Heart left ventricle (tissue), 16 donors: ENCODE measurements around the gene CFAP100. TPM values are rescaled to one million over a fixed set of nuclear protein-coding genes. Genes with fewer than 3 reads are reported as not detected.

ENCODE experiments used
- ATAC-seq, 4 donors: fragments of 200-7000 bp; cut with Tn5 transposase; one replicate each; pipeline ENCODE4 v1.9.1; 2020 to 2022; ENCODE audit warnings: moderate library complexity in 4 of 4, mild to moderate bottlenecking in 3 of 4, moderate number of reproducible peaks in 1 of 4
- DNase-seq, 5 donors: peaks; one replicate each; pipeline ENCODE4 v3.0.0-alpha.2; 2020
- H3K27ac ChIP-seq, 12 donors: fragments of 200-600 bp; sonication (generic) in 4 of 12; one replicate each; pipeline versions ENCODE4 v1.5.0 to v1.8.0; 2016 to 2022; ENCODE audit warnings: mild to moderate bottlenecking in 2 of 12
- H3K27me3 ChIP-seq, 9 donors: fragments of 200-600 bp; sonication (generic) in 2 of 9; one replicate each; pipeline versions ENCODE4 v1.5.1 to v1.8.0; 2016 to 2022; ENCODE audit warnings: mild to moderate bottlenecking in 3 of 9
- H3K36me3 ChIP-seq, 9 donors: fragments of 200-600 bp; sonication (generic) in 2 of 9; one replicate each; pipeline versions ENCODE4 v1.5.0 to v1.8.0; 2018 to 2022; ENCODE audit warnings: mild to moderate bottlenecking in 2 of 9
- H3K4me1 ChIP-seq, 12 donors: fragments of 200-600 bp; sonication (generic) in 4 of 12; one replicate each; pipeline versions ENCODE4 v1.5.0 to v1.8.0; 2016 to 2022; ENCODE audit warnings: mild to moderate bottlenecking in 3 of 12
- H3K4me3 ChIP-seq, 12 donors: fragments of 200-600 bp; sonication (generic) in 4 of 12; one replicate each; pipeline versions ENCODE4 v1.5.0 to v1.8.0; 2017 to 2022; ENCODE audit warnings: mild to moderate bottlenecking in 9 of 12, moderate library complexity in 4 of 12
- H3K9me3 ChIP-seq, 12 donors: fragments of 200-600 bp; sonication (generic) in 4 of 12; one replicate each; pipeline versions ENCODE4 v1.5.0 to v1.8.0; 2016 to 2022; ENCODE audit warnings: mild to moderate bottlenecking in 1 of 12
- POLR2A ChIP-seq, 2 donors: fragments of 450-650 bp; IDR thresholded peaks; one replicate each; pipeline ENCODE4 v1.6.1; 2017; ENCODE audit warnings: antibody characterized with exemption in 2 of 2, mild to moderate bottlenecking in 2 of 2, moderate library complexity in 2 of 2
- WGBS, 4 donors: extraction: QIAGEN DNeasy Blood & Tissue Kit in 2 of 4; methylation state at CpG; one replicate each; pipeline versions ENCODE4 v1.1.5 to v1.1.7; 2013 to 2018; 5-methylcytosine and 5-hydroxymethylcytosine counted together
- intact Hi-C, 10 donors: fragments of 100-400 bp; cut with DNase I; formaldehyde crosslinking; loops; one replicate each; pipeline versions ENCODE4 v1.11.1 to v1.14.2; 2022
- polyA plus RNA-seq, 2 donors: library from polyadenylated mRNA; stranded (reverse); fragments of 200-250 nt; gene quantifications; one replicate each; pipeline ENCODE4 v1.2.3, GENCODE V29; 2013
- total RNA-seq, 9 donors: library from RNA; depleted of rRNA in 2 of 9; stranded (reverse); fragments of >200 nt in 2 of 9; fragmentation: NEBNext Ultra II Directional in 3 of 9; extraction: Animal tissue kit (Norgen Biotek cat#: 25700) in 3 of 9; gene quantifications; one replicate each; pipeline versions ENCODE4 v1.1.0 to v1.2.4, GENCODE V29; 2016 to 2023
- TF ChIP-seq, protein P1 (sequence below), 12 donors: fragments of 200-600 bp; sonication (generic) in 4 of 12; IDR thresholded peaks; one replicate each; pipeline versions ENCODE4 v1.5.0 to v1.8.0; 2018 to 2022; ENCODE audit warnings: antibody characterized with exemption in 12 of 12, mild to moderate bottlenecking in 5 of 12
- donor health status: ischemic (EF 13 %, LVEDD 7.1; RV severe dilation, severe dysfunction).
- donor health status: healthy with polysubstance abuse.
- donor health status: DM: no; HTN: yes; CAD: no.
- donor health status: DM: no; HTN: no; CAD: no.
- donor health status: ischemic (EF 25% LVEDD 6.9; RV normal size, moderate dysfunction).
- donor health status: ischemic (EF 25% LVEDD 5.7; RV mildly dilated, moderate dysfunction).
- donor health status: healthy.
- donor health status: DM: yes; HTN: yes; CAD: no.
- donor health status: ischemic (EF 35%, LVEDD 5.7; RV mildly dilated, moderate dysfunction).
- donor health status: nonischemic (EF 11% LVEDD 7.7; RV severe dilation, severe dysfunction).
- donor health status: DM: yes; HTN: yes; CAD: no.
- donor health status: PGD.
- donor health status: ischemic (EF 29% LVEDD 5.4; RV normal size, mild dysfunction).
- donor health status: nonischemic (EF 23%, LVEDD 6.1; RV moderate dilation, normal function).

The CFAP100 gene
- total and polyA plus RNA-seq, 11 donors: not detected

DNA sequence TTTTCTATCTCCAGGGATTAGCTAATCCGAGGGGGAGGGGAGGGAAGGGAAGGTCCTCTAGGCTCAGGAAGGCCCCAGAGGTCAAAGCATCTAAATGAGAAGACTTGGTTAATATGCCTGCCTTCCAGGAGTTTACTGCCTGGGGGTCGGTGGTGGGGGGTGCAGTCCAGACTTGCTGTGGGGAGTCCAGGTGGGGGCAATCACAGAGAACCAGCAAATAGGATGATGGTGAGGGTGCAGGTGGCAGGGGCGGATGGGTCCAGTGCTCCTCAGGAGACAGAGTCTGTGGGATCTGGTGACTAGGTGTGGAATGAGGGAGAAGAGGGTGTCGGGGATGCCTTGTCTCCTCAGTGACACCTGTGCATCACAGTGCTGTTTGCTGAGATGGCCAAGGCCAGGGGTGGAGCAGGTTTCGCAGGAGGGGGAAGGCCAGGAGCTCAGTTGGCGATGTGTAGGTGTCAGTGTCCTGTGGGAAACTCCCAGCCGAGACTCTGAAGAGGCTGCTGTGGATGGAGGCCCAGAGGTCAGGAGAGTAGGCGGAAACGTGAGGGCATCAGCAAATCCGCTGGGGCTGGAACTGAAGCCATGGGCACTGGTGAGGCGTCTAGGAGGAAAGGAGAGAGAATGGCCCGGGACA, 8.1 kb downstream of the CFAP100 start:
- Histone ChIP-seq H3K27ac (no peak overlapping the region), H3K4me1 (no peaks in the 10 kb centered on the region), H3K36me3 (no peaks in the 10 kb centered on the region), H3K27me3 (peaks cover 0 to 21% (median 0%) of the 10 kb centered on the region in 9 donors), H3K9me3 (no peaks in the 10 kb centered on the region), H3K4me3 (no peak overlapping the region)
- TF ChIP-seq POLR2A (IDR thresholded peaks at IDR 0.05): no peak
- TF ChIP-seq, protein P1, sequence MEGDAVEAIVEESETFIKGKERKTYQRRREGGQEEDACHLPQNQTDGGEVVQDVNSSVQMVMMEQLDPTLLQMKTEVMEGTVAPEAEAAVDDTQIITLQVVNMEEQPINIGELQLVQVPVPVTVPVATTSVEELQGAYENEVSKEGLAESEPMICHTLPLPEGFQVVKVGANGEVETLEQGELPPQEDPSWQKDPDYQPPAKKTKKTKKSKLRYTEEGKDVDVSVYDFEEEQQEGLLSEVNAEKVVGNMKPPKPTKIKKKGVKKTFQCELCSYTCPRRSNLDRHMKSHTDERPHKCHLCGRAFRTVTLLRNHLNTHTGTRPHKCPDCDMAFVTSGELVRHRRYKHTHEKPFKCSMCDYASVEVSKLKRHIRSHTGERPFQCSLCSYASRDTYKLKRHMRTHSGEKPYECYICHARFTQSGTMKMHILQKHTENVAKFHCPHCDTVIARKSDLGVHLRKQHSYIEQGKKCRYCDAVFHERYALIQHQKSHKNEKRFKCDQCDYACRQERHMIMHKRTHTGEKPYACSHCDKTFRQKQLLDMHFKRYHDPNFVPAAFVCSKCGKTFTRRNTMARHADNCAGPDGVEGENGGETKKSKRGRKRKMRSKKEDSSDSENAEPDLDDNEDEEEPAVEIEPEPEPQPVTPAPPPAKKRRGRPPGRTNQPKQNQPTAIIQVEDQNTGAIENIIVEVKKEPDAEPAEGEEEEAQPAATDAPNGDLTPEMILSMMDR (IDR thresholded peaks at IDR 0.05): no peak
- intact Hi-C loops: no loop called here
- 81 to 85% (median 82%) methylated on average over 12 of the region's 12 CpGs for WGBS, 4 donors
- DNase-seq: no peak
- ATAC-seq: no peak

DNA sequence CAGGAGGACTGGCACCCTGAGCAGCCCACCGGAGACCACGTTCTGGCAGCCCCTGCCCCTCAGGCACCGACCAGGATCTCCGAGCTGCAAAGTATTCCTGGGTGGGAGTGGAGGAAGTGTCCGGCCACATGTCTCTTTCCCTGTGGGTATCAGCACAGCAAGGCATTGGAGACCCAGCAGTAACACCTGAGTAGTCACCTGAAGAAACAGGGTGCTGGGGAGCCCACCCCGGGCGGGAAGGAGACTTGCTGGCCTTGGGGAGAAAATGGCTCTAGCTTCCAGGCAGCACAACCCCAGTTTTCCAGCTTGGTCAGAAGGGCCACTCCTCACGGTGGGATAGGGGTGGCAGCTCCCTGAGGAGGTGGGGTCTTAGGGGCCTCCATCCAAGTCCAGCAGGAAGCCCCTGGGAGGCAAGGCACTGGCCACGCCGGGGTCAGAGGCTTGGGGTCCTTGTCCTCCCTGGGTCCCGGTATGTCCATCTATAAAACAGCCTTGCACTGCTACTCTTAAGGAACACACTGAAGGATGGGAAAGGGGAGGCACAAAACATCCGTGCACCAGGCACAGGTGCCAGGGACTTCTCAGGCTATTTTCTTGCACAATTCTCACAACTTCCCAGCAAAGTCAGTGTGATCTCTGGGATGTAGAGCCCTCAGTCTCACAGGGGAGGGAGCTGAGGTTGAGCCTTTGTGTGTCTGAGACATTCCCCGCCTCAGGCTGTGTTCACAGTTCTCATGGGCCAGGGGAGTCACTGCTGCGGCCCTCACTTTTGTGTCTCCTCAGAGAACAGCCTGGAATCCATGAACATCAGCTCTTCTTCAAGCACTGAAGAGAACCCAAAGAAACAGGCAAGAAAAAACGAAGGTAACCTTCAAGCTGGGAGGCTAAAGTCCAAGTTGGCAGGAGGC, 11.9 kb downstream of the CFAP100 start:
- DNase-seq (no peak), ATAC-seq (no peak)
- Histone ChIP-seq H3K27ac (no peak overlapping the region), H3K36me3 (no peaks in the 10 kb centered on the region), H3K9me3 (no peaks in the 10 kb centered on the region), H3K4me3 (no peak overlapping the region), H3K27me3 (peaks cover 0 to 21% (median 0%) of the 10 kb centered on the region in 9 donors), H3K4me1 (no peaks in the 10 kb centered on the region)
- 82 to 94% (median 83%) methylated on average over 8 to 15 of the region's 15 CpGs for WGBS, 4 donors
- no peak for TF ChIP-seq POLR2A (IDR thresholded peaks at IDR 0.05)
- TF ChIP-seq, protein P1 (IDR thresholded peaks at IDR 0.05): no peak
- intact Hi-C loops: no loop called here

DNA sequence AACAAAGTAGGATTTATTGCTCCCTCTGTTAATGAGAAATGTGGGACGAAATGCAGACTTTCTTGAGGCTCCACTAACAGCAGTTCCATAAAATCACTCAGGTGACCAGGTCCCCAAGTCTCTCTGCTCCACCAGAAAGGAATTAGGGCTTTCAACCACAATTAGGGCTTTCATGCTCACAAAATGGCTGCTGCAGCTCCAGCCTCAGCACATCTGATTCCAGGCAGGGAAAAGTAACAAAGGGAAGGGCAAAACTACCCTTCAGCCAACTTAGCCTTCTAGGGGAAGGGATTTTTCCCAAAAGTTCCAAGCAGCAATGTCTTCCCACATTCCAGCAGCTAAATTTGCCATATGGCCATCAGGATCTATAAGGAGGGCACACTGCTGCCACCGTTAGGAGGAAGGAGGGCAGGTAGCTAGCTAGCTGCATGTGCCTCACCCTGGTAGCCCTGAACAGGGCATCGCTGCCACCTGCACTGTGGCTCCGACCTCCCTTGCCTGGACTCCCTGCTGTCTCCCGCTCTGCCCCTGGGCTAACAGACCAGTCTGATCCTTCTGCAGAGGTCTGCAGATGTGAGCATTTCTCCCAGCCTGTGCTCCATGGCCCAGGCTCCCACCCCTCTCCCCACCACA, 12.8 kb downstream of the CFAP100 start:
- H3K27ac ChIP-seq: no peak overlapping the region
- H3K36me3 ChIP-seq: no peaks in the 10 kb centered on the region
- DNase-seq (no peak), ATAC-seq (no peak)
- no peak overlapping the region for H3K4me3 ChIP-seq
- peaks cover 0 to 21% (median 0%) of the 10 kb centered on the region in 9 donors for H3K27me3 ChIP-seq
- intact Hi-C loops: no loop called here
- 83 to 91% (median 85%) methylated on average over 4 to 5 of the region's 5 CpGs for WGBS, 4 donors
- H3K9me3 ChIP-seq: no peaks in the 10 kb centered on the region
- no peaks in the 10 kb centered on the region for H3K4me1 ChIP-seq
- no peak for TF ChIP-seq POLR2A (IDR thresholded peaks at IDR 0.05)
- TF ChIP-seq, protein P1 (IDR thresholded peaks at IDR 0.05): no peak

DNA sequence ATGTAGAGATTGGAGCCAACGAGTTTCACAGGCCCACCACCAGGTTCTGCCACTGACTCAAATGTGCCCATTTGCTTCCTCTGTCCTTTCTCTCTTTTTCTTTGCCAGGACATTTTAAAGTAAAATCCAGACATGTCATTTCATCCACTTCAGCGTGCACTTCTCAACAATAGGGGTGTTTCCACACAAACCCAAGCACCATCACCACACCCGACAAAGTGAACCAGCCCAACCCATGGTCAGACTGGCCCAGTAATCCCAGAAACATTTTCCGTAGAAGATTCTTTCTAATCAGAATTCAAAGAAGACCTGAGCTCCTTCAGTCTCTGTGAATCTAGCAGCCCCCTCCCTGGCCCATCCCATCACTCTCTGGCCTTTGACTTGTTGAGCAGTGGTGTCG, 13.4 kb downstream of the CFAP100 start:
- H3K36me3 ChIP-seq: no peaks in the 10 kb centered on the region
- H3K27ac ChIP-seq: no peak overlapping the region
- no peak for DNase-seq
- no peak overlapping the region for H3K4me3 ChIP-seq
- no peak for ATAC-seq
- intact Hi-C loops: no loop called here
- no peak for TF ChIP-seq POLR2A (IDR thresholded peaks at IDR 0.05)
- TF ChIP-seq, protein P1 (IDR thresholded peaks at IDR 0.05): no peak
- H3K27me3 ChIP-seq: peaks cover 0 to 21% (median 0%) of the 10 kb centered on the region in 9 donors
- H3K9me3 ChIP-seq: no peaks in the 10 kb centered on the region
- no peaks in the 10 kb centered on the region for H3K4me1 ChIP-seq
- WGBS, 4 donors: 82 to 90% (median 87%) methylated on average over 5 of the region's 5 CpGs
